PC-3 (cell line): Measurements from ENCODE around the gene SCUBE1. TPM values are rescaled to one million over a fixed set of nuclear protein-coding genes. Genes with fewer than 3 reads are reported as not detected.

Source experiments
- ATAC-seq: fragments of 200-7000 bp; cut with Tn5 transposase; 2 replicates; pipeline ENCODE4 v1.9.1; 2020; ENCODE audit warnings: mild to moderate bottlenecking, moderate library complexity
- BruUV-seq: library from RNA; stranded (reverse); fragments of 400-500 nt; replicated peaks from 2 replicates; lab custom pipeline; 2021; lab: Mats Ljungman, UMichigan
- CTCF ChIA-PET: fragments of 300-600 bp; sonication (Branson Sonifier 250); formaldehyde crosslinking; loops from one replicate; lab custom pipeline; 2022; ENCODE audit warnings: antibody characterized with exemption; lab: Charles Lee
- POLR2A ChIA-PET: fragments of 300-600 bp; sonication (Branson Sonifier 250); formaldehyde crosslinking; loops from one replicate; lab custom pipeline; 2022; ENCODE audit warnings: antibody characterized with exemption; ENCODE audit not compliant: unreplicated experiment; lab: Charles Lee
- DNase-seq: peaks from one replicate; pipeline ENCODE4 v3.0.0-alpha.2; 2015
- H2AFZ ChIP-seq: fragments of 300-600 bp; sonication (generic); 2 replicates; pipeline ENCODE4 v1.6.0; 2016; ENCODE audit warnings: antibody characterized with exemption, low read length
- H3F3A ChIP-seq: fragments of 300-600 bp; sonication (generic); one replicate; pipeline ENCODE4 v1.6.0; 2017; ENCODE audit warnings: antibody characterized with exemption, low read length, control low read depth, mild to moderate bottlenecking; ENCODE audit not compliant: unreplicated experiment
- H3K27ac ChIP-seq: fragments of 300-600 bp; sonication (generic); 2 replicates; pipeline ENCODE4 v1.5.1; 2016; ENCODE audit warnings: mild to moderate bottlenecking, low read length
- H3K27me3 ChIP-seq: fragments of 300-600 bp; sonication (generic); 2 replicates; pipeline ENCODE4 v1.6.1; 2016; ENCODE audit warnings: low read length, mixed read lengths
- H3K36me3 ChIP-seq: fragments of 300-600 bp; sonication (generic); 2 replicates; pipeline ENCODE4 v1.6.1; 2016; ENCODE audit warnings: low read depth, mixed run types, low read length, mixed read lengths
- H3K4me1 ChIP-seq: fragments of 300-600 bp; sonication (generic); 2 replicates; pipeline ENCODE4 v1.5.1; 2016; ENCODE audit warnings: low read length; ENCODE audit not compliant: insufficient read depth
- H3K4me2 ChIP-seq: fragments of 300-600 bp; sonication (generic); 2 replicates; pipeline ENCODE4 v1.6.0; 2016; ENCODE audit warnings: low read length
- H3K4me3 ChIP-seq: fragments of 300-600 bp; sonication (generic); 2 replicates; pipeline ENCODE4 v1.5.1; 2016; ENCODE audit warnings: mild to moderate bottlenecking, low read length, mixed read lengths
- H3K79me2 ChIP-seq: fragments of 300-600 bp; sonication (generic); 2 replicates; pipeline ENCODE4 v1.6.1; 2017; ENCODE audit warnings: low read length, mixed read lengths
- H3K9ac ChIP-seq: fragments of 300-600 bp; sonication (generic); 2 replicates; pipeline ENCODE4 v1.6.0; 2016; ENCODE audit warnings: mild to moderate bottlenecking, low read length
- H3K9me2 ChIP-seq: fragments of 300-600 bp; sonication (generic); replicated peaks from 2 replicates; pipeline ENCODE4 v1.6.1; 2016; ENCODE audit warnings: mixed run types, low read length, mixed read lengths
- H3K9me3 ChIP-seq: fragments of 300-600 bp; sonication (generic); 2 replicates; pipeline ENCODE4 v1.6.1; 2016; ENCODE audit warnings: low read length, mixed read lengths
- H4K20me1 ChIP-seq: fragments of 300-600 bp; sonication (generic); 2 replicates; pipeline ENCODE4 v1.6.1; 2016; ENCODE audit warnings: low read length, mixed read lengths
- CTCF ChIP-seq: fragments of 300-600 bp; sonication (generic); conservative IDR thresholded peaks from 2 replicates; pipeline ENCODE4 v1.5.1; 2017; ENCODE audit warnings: antibody characterized with exemption, low read depth, mild to moderate bottlenecking, low read length
- EZH2 ChIP-seq: fragments of 300-600 bp; sonication (generic); IDR thresholded peaks from one replicate; pipeline ENCODE4 v1.6.1; 2017; ENCODE audit warnings: antibody characterized with exemption, mild to moderate bottlenecking, low read length; ENCODE audit not compliant: unreplicated experiment
- EZH2phosphoT487 ChIP-seq: fragments of 300-600 bp; sonication (generic); IDR thresholded peaks from 2 replicates; pipeline ENCODE4 v1.6.1; 2018; ENCODE audit warnings: mild to moderate bottlenecking, antibody characterized with exemption, low read length, borderline replicate concordance
- intact Hi-C: fragments of 100-400 bp; cut with micrococcal nuclease; formaldehyde crosslinking; loops from 2 replicates; pipeline ENCODE4 v1.9.0; 2023
- total RNA-seq: library from RNA; depleted of rRNA; stranded (reverse); fragments of >200 nt; gene quantifications from 2 replicates; pipeline ENCODE4 v1.2.3, GENCODE V29; 2014

Gene SCUBE1
- total RNA-seq, 1 experiment from 2014 or later, result not detected

GRCh38 chr22:43314611-43315010 is 28.6 kb downstream of the SCUBE1 start:
- no peak overlapping the region for H2AFZ ChIP-seq
- TF ChIP-seq EZH2 (no peak), CTCF (no peak), EZH2phosphoT487 (no peak)
- H3F3A ChIP-seq, result no peaks in the 10 kb centered on the region
- H3K9me2 ChIP-seq, result no peaks in the 10 kb centered on the region
- ChIA-PET POLR2A (no interaction called here), CTCF (no interaction called here)
- BruUV-seq, result no TSS peak
- H3K9ac ChIP-seq, result no peak overlapping the region
- no peak for DNase-seq
- H3K27me3 ChIP-seq, result peaks cover 44% of the 10 kb centered on the region
- intact Hi-C loops, result no loop called here
- H3K4me1 ChIP-seq, result no peaks in the 10 kb centered on the region
- H3K4me3 ChIP-seq, result no peak overlapping the region
- no peak overlapping the region for H3K27ac ChIP-seq
- H3K79me2 ChIP-seq, result no peaks in the 10 kb centered on the region
- no peaks in the 10 kb centered on the region for H3K9me3 ChIP-seq
- no peaks in the 10 kb centered on the region for H4K20me1 ChIP-seq
- ATAC-seq, result no peak
- no peaks in the 10 kb centered on the region for H3K36me3 ChIP-seq
- no peak overlapping the region for H3K4me2 ChIP-seq

GRCh38 chr22:43313890-43314474 is 29.2 kb downstream of the SCUBE1 start:
- Histone ChIP-seq H3K36me3 (no peaks in the 10 kb centered on the region), H3K4me2 (no peak overlapping the region), H3K9ac (no peak overlapping the region), H3K4me1 (no peaks in the 10 kb centered on the region), H3K9me3 (no peaks in the 10 kb centered on the region), H3K27ac (no peak overlapping the region), H3K79me2 (no peaks in the 10 kb centered on the region), H4K20me1 (no peaks in the 10 kb centered on the region), H3K27me3 (peaks cover 42% of the 10 kb centered on the region), H3F3A (no peaks in the 10 kb centered on the region), H3K4me3 (no peak overlapping the region), H3K9me2 (no peaks in the 10 kb centered on the region), H2AFZ (no peak overlapping the region)
- CTCF ChIA-PET, result no interaction called here
- DNase-seq (no peak), ATAC-seq (no peak)
- POLR2A ChIA-PET, result no interaction called here
- TF ChIP-seq EZH2 (no peak), CTCF (no peak)
- BruUV-seq, result no TSS peak
- intact Hi-C loops, result no loop called here

GRCh38 chr22:43313244-43313889 is 29.8 kb downstream of the SCUBE1 start:
- CTCF ChIA-PET, result no interaction called here
- peaks cover 39% of the 10 kb centered on the region for H3K27me3 ChIP-seq
- no TSS peak for BruUV-seq

More at GRCh38 chr22:43313244-43313889, 29.8 kb downstream of the SCUBE1 start:
- POLR2A ChIA-PET, result no interaction called here
- H3K9me3 ChIP-seq, result no peaks in the 10 kb centered on the region
- H3K9me2 ChIP-seq, result no peaks in the 10 kb centered on the region
- H3F3A ChIP-seq, result no peaks in the 10 kb centered on the region
- ATAC-seq (no peak), DNase-seq (no peak)
- no peak overlapping the region for H3K4me2 ChIP-seq
- no peaks in the 10 kb centered on the region for H3K36me3 ChIP-seq
- no peaks in the 10 kb centered on the region for H3K79me2 ChIP-seq
- no peaks in the 10 kb centered on the region for H3K4me1 ChIP-seq
- no peak overlapping the region for H3K4me3 ChIP-seq
- no peaks in the 10 kb centered on the region for H4K20me1 ChIP-seq
- intact Hi-C loops, result no loop called here
- no peak overlapping the region for H3K27ac ChIP-seq
- H2AFZ ChIP-seq, result no peak overlapping the region
- no peak overlapping the region for H3K9ac ChIP-seq
- TF ChIP-seq EZH2phosphoT487 (no peak), EZH2 (no peak), CTCF (no peak)
